ENCODE measurements around the gene TMEM100.

The TMEM100 gene

GRCh38 chr17:55688057-55688456 is 34.6 kb downstream of the TMEM100 start:
- TF ChIP-seq CTCF (IDR thresholded peaks at IDR 0.05; ENCODE audit: low read depth, low read length, missing control alignments) = no peak
- Histone ChIP-seq H3K4me3 (ENCODE audit: low read depth, low read length) (no peak overlapping the region), H3K27me3 (replicated peaks) (no peaks in the 10 kb centered on the region), H3K36me3 (replicated peaks) (no peaks in the 10 kb centered on the region), H3K27ac (no peak overlapping the region)
- in situ Hi-C loops (cut with HindIII; ENCODE audit: low pct_ligation_motif_present, low sequenced_read_pairs) = no loop called here
- no peak for DNase-seq

- no peak for TF ChIP-seq CTCF (IDR thresholded peaks at IDR 0.05; ENCODE audit: low read depth, low read length, missing control alignments)
- in situ Hi-C loops (cut with HindIII; ENCODE audit: low pct_ligation_motif_present, low sequenced_read_pairs) = no loop called here
- H3K36me3 ChIP-seq (replicated peaks) = no peaks in the 10 kb centered on the region
- no peak overlapping the region for H3K27ac ChIP-seq
- H3K4me3 ChIP-seq (ENCODE audit: low read depth, low read length) = no peak overlapping the region
- no peak for DNase-seq
- H3K27me3 ChIP-seq (replicated peaks) = no peaks in the 10 kb centered on the region
These were observed 35.6 kb downstream of the TMEM100 start for GRCh38 chr17:55687037-55687436.

GRCh38 chr17:55683550-55684315 is 38.9 kb downstream of the TMEM100 start:
- H3K27me3 ChIP-seq (replicated peaks) = no peaks in the 10 kb centered on the region
- no peak for DNase-seq
- no peak overlapping the region for H3K27ac ChIP-seq
- no peak overlapping the region for H3K4me3 ChIP-seq (ENCODE audit: low read depth, low read length)
- in situ Hi-C loops (cut with HindIII; ENCODE audit: low pct_ligation_motif_present, low sequenced_read_pairs) = no loop called here
- H3K36me3 ChIP-seq (replicated peaks) = no peaks in the 10 kb centered on the region
- no peak for TF ChIP-seq CTCF (IDR thresholded peaks at IDR 0.05; ENCODE audit: low read depth, low read length, missing control alignments)

- Histone ChIP-seq H3K27ac (no peak overlapping the region), H3K27me3 (replicated peaks) (no peaks in the 10 kb centered on the region), H3K4me3 (ENCODE audit: low read depth, low read length) (no peak overlapping the region), H3K36me3 (replicated peaks) (no peaks in the 10 kb centered on the region)
- TF ChIP-seq CTCF (IDR thresholded peaks at IDR 0.05; ENCODE audit: low read depth, low read length, missing control alignments) = no peak
- no peak for DNase-seq
- in situ Hi-C loops (cut with HindIII; ENCODE audit: low pct_ligation_motif_present, low sequenced_read_pairs) = no loop called here
These were observed 41.3 kb downstream of the TMEM100 start for GRCh38 chr17:55681342-55681700.

GRCh38 chr17:55680686-55681341 is 41.9 kb downstream of the TMEM100 start:
- Histone ChIP-seq H3K36me3 (replicated peaks) (no peaks in the 10 kb centered on the region), H3K27me3 (replicated peaks) (no peaks in the 10 kb centered on the region), H3K4me3 (ENCODE audit: low read depth, low read length) (no peak overlapping the region), H3K27ac (no peak overlapping the region)
- no peak for DNase-seq
- TF ChIP-seq CTCF (IDR thresholded peaks at IDR 0.05; ENCODE audit: low read depth, low read length, missing control alignments) = no peak
- in situ Hi-C loops (cut with HindIII; ENCODE audit: low pct_ligation_motif_present, low sequenced_read_pairs) = no loop called here

All from brain microvascular endothelial cell (primary cell).